OCI-M1 (cell line): ENCODE data around the gene HIVEP2.
"Not testable (repeated sequence)": the region's sequence is repeated elsewhere in the genome, so short reads cannot be mapped to it uniquely, and the experiment has no call there.

ENCODE experiments used
- DNase-seq: peaks from one replicate; lab custom pipeline; 2025; lab: John Stamatoyannopoulos, UW

The HIVEP2 gene

GRCh38 chr6:142945049-142945445 is at the start of gene HIVEP2:
HIVEP2 (minus strand) TSS chr6:142945176; CDS start chr6:142774738, 170,438 bp downstream.
- DNase-seq = peak; percentile 87

- DNase-seq = no peak
These were observed 49.0 kb upstream of the HIVEP2 start for GRCh38 chr6:142993977-142994376.

GRCh38 chr6:142987490-142987889 is 42.5 kb upstream of the HIVEP2 start:
- DNase-seq = no peak

GRCh38 chr6:142985281-142985680 is 40.3 kb upstream of the HIVEP2 start:
- no peak for DNase-seq

- no peak for DNase-seq
These were observed 39.4 kb upstream of the HIVEP2 start for GRCh38 chr6:142984386-142984785.

GRCh38 chr6:142975365-142975764 is 30.4 kb upstream of the HIVEP2 start:
- no peak for DNase-seq

GRCh38 chr6:142970941-142971340 is 26.0 kb upstream of the HIVEP2 start:
- DNase-seq = not testable (repeated sequence)

- no peak for DNase-seq
These were observed 23.6 kb upstream of the HIVEP2 start for GRCh38 chr6:142968601-142969000.

- DNase-seq = no peak
These were observed 21.3 kb upstream of the HIVEP2 start for GRCh38 chr6:142966294-142966693.

- no peak for DNase-seq
These were observed 20.2 kb upstream of the HIVEP2 start for GRCh38 chr6:142965164-142965563.

GRCh38 chr6:142960098-142960497 is 15.1 kb upstream of the HIVEP2 start:
- peak; percentile 62 for DNase-seq

GRCh38 chr6:142958343-142958742 is 13.4 kb upstream of the HIVEP2 start:
- DNase-seq = no peak

GRCh38 chr6:142956726-142957125 is 11.8 kb upstream of the HIVEP2 start:
- DNase-seq = no peak

- no peak for DNase-seq
These were observed 9.9 kb upstream of the HIVEP2 start for GRCh38 chr6:142954844-142955243.

GRCh38 chr6:142953373-142954273 is 8.6 kb upstream of the HIVEP2 start:
- DNase-seq = no peak

GRCh38 chr6:142952614-142953013 is 7.6 kb upstream of the HIVEP2 start:
- no peak for DNase-seq

GRCh38 chr6:142950291-142950690 is 5.3 kb upstream of the HIVEP2 start:
- no peak for DNase-seq

- peak; percentile 88 for DNase-seq
These were observed 2.9 kb upstream of the HIVEP2 start for GRCh38 chr6:142947714-142948480.

- DNase-seq = no peak
These were observed 2.1 kb upstream of the HIVEP2 start for GRCh38 chr6:142946924-142947713.

- DNase-seq = peak; percentile 97
These were observed 1.4 kb upstream of the HIVEP2 start for GRCh38 chr6:142946181-142946923.

GRCh38 chr6:142945446-142946180 is 637 bp upstream of the HIVEP2 start:
- DNase-seq = peak; percentile 84
